Left renal cortex interstitium (tissue), 4 donors: Measurements from ENCODE around the gene ADTRP. TPM values are rescaled to one million over a fixed set of nuclear protein-coding genes. Genes with fewer than 3 reads are reported as not detected.

Source experiments
- DNase-seq, 4 donors: peaks; one replicate each; pipeline ENCODE4 v3.0.0-alpha.2; 2013; ENCODE audit warnings: low read depth in 4 of 4, low spot score in 2 of 4, missing footprints in 1 of 4
- polyA plus RNA-seq, 4 donors: library from polyadenylated mRNA; unstranded; fragments of 120-200 nt; gene quantifications; one replicate each; pipeline ENCODE4 v1.2.1, GENCODE V29; 2013; ENCODE audit not compliant: insufficient read length in 4 of 4

The ADTRP gene
- polyA plus RNA-seq, 4 donors, result 2.1 to 2.3 (median 2.2) TPM

- DNase-seq, result no peak
Measured at GRCh38 chr6:11761744-11762620, 16.6 kb downstream of the ADTRP start.

GRCh38 chr6:11760015-11760473 lies 18.6 kb downstream of the ADTRP start:
- no peak for DNase-seq

GRCh38 chr6:11758878-11759277 lies 19.7 kb downstream of the ADTRP start:
- no peak for DNase-seq

GRCh38 chr6:11756726-11757125 lies 21.9 kb downstream of the ADTRP start:
- DNase-seq, result no peak

- no peak for DNase-seq
Measured at GRCh38 chr6:11756292-11756691, 22.3 kb downstream of the ADTRP start.

- DNase-seq, result no peak
Measured at GRCh38 chr6:11755725-11756124, 22.9 kb downstream of the ADTRP start.

- DNase-seq, result no peak
Measured at GRCh38 chr6:11754625-11755271, 23.9 kb downstream of the ADTRP start.

- DNase-seq, result no peak
Measured at GRCh38 chr6:11753798-11754197, 24.8 kb downstream of the ADTRP start.

- no peak for DNase-seq
Measured at GRCh38 chr6:11752360-11752759, 26.2 kb downstream of the ADTRP start.

GRCh38 chr6:11750682-11751081 lies 27.9 kb downstream of the ADTRP start:
- DNase-seq, result no peak

- DNase-seq, result no peak
Measured at GRCh38 chr6:11748591-11749210, 29.9 kb downstream of the ADTRP start.

- DNase-seq, result no peak
Measured at GRCh38 chr6:11747021-11747420, 31.6 kb downstream of the ADTRP start.

GRCh38 chr6:11744753-11745152 lies 33.9 kb downstream of the ADTRP start:
- DNase-seq, result no peak

GRCh38 chr6:11744101-11744500 lies 34.5 kb downstream of the ADTRP start:
- DNase-seq, result no peak

GRCh38 chr6:11740875-11741274 lies 37.7 kb downstream of the ADTRP start:
- DNase-seq, result no peak

- peak in 2 of 4 donors; percentile 24 to 38 for DNase-seq
Measured at GRCh38 chr6:11738661-11739375, 39.8 kb downstream of the ADTRP start.

- no peak for DNase-seq
Measured at GRCh38 chr6:11738234-11738633, 40.4 kb downstream of the ADTRP start.

- DNase-seq, result no peak
Measured at GRCh38 chr6:11736601-11737000, 42.0 kb downstream of the ADTRP start.

- no peak for DNase-seq
Measured at GRCh38 chr6:11734861-11735613, 43.6 kb downstream of the ADTRP start.

- DNase-seq, result no peak
Measured at GRCh38 chr6:11732036-11732631, 46.5 kb downstream of the ADTRP start.
